Fibroblast of lung (primary cell): ENCODE data around the gene TOMT. TPM values are rescaled to one million over a fixed set of nuclear protein-coding genes. Genes with fewer than 3 reads are reported as not detected.

ENCODE experiments used
- DNase-seq, 2 donors: peaks; one replicate each; pipeline versions ENCODE4 v3.0.0 to v3.0.0-alpha.2; 2010; ENCODE audit warnings: low read depth in 2 of 2
- H2AFZ ChIP-seq: 2 replicates; pipeline ENCODE4 v1.5.1; 2012; ENCODE audit warnings: low read length, control low read depth, inconsistent platforms
- H3K27ac ChIP-seq: 2 replicates; pipeline ENCODE4 v1.5.1; 2011; ENCODE audit warnings: low read length, control low read depth; ENCODE audit not compliant: insufficient read depth
- H3K27me3 ChIP-seq: 2 replicates; pipeline ENCODE4 v1.5.1; 2011; ENCODE audit warnings: mild to moderate bottlenecking, low read length; ENCODE audit not compliant: control insufficient read depth, insufficient read depth
- H3K36me3 ChIP-seq: 2 replicates; pipeline ENCODE4 v1.5.1; 2011; ENCODE audit warnings: low read length; ENCODE audit not compliant: control insufficient read depth, insufficient read depth
- H3K4me1 ChIP-seq: 2 replicates; pipeline ENCODE4 v1.5.1; 2011; ENCODE audit warnings: low read length; ENCODE audit not compliant: control insufficient read depth, insufficient read depth; ENCODE audit errors: extremely low read depth
- H3K4me2 ChIP-seq: 2 replicates; pipeline ENCODE4 v1.5.1; 2011; ENCODE audit warnings: low read length, control low read depth; ENCODE audit not compliant: insufficient read depth; ENCODE audit errors: extremely low read depth
- H3K4me3 ChIP-seq, 4 experiments: fragments of 200-600 bp in 1 of 4; sonication (generic) in 1 of 4; replicated peaks in 1 of 4; 2 replicates each; pipeline ENCODE4 v1.5.1; 2011 to 2016; ENCODE audit warnings: low read length in 4 of 4, low read depth in 3 of 4, mild to moderate bottlenecking in 3 of 4, control low read depth in 2 of 4, inconsistent platforms in 1 of 4, mixed read lengths in 1 of 4; ENCODE audit not compliant: insufficient read depth in 1 of 4; ENCODE audit errors: control extremely low read depth in 1 of 4
- H3K79me2 ChIP-seq: 2 replicates; pipeline ENCODE4 v1.5.1; 2012; ENCODE audit warnings: mild to moderate bottlenecking, low read length, inconsistent platforms; ENCODE audit not compliant: control insufficient read depth, insufficient read depth
- H3K9ac ChIP-seq: 2 replicates; pipeline ENCODE4 v1.5.1; 2011; ENCODE audit warnings: mild to moderate bottlenecking, low read length, control low read depth; ENCODE audit not compliant: insufficient read depth
- H3K9me3 ChIP-seq: 2 replicates; pipeline ENCODE4 v1.5.1; 2012; ENCODE audit warnings: low read depth, low read length; ENCODE audit not compliant: control insufficient read depth, insufficient read depth
- H4K20me1 ChIP-seq: 2 replicates; pipeline ENCODE4 v1.5.1; 2011; ENCODE audit warnings: low read length; ENCODE audit not compliant: control insufficient read depth, insufficient read depth; ENCODE audit errors: extremely low read depth
- CTCF ChIP-seq, 2 donors: IDR thresholded peaks in 1 of 2; conservative IDR thresholded peaks in 1 of 2; 1 replicate in 1 of 2; 2 replicates in 1 of 2; pipeline ENCODE4 v1.5.1; 2011 to 2012; ENCODE audit warnings: low read length in 2 of 2, control low read depth in 1 of 2, inconsistent platforms in 1 of 2, low read depth in 1 of 2, mild to moderate bottlenecking in 1 of 2
- EZH2 ChIP-seq: IDR thresholded peaks from 2 replicates; pipeline ENCODE4 v1.5.1; 2012; ENCODE audit warnings: low read length, control low read depth, mild to moderate bottlenecking; ENCODE audit errors: missing control alignments
- polyA plus RNA-seq, 2 donors: library from polyadenylated mRNA; depleted of rRNA in 1 of 2; stranded (reverse) in 1 of 2; unstranded in 1 of 2; fragments of >200 nt; gene quantifications; 2 replicates each; pipeline ENCODE4 v1.2.1, GENCODE V29; 2011 to 2012; ENCODE audit warnings: missing spikeins in 1 of 2
- total RNA-seq: library from RNA; depleted of rRNA; stranded (reverse); fragments of >200 nt; gene quantifications from 2 replicates; pipeline ENCODE4 v1.2.1, GENCODE V29; 2014

Gene TOMT
- total and polyA plus RNA-seq, 2 donors (not counting 1 experiment from before 2014, with no cell fraction given), result not detected

- Histone ChIP-seq H3K4me2 (no peak overlapping the region), H3K27me3 (no peaks in the 10 kb centered on the region), H2AFZ (no peak overlapping the region), H3K4me3 (no peak overlapping the region), H3K9me3 (no peaks in the 10 kb centered on the region), H3K9ac (no peak overlapping the region), H3K79me2 (peaks cover 9% of the 10 kb centered on the region), H3K4me1 (peaks cover 2% of the 10 kb centered on the region), H3K27ac (no peak overlapping the region), H3K36me3 (peaks cover 6% of the 10 kb centered on the region), H4K20me1 (no peaks in the 10 kb centered on the region)
- no peak for TF ChIP-seq CTCF (conservative IDR thresholded peaks at IDR 0.05 in 1 of 2, IDR thresholded peaks at IDR 0.05 in 1 of 2; ENCODE audit: low read depth in 1 of 2, low read length in 2 of 2)
- TF ChIP-seq EZH2, result no peak
- DNase-seq, result no peak
These were observed 21.6 kb upstream of the TOMT start for GRCh38 chr11:72084076-72084475.

GRCh38 chr11:72084965-72085364 is 20.8 kb upstream of the TOMT start:
- no peak overlapping the region for H2AFZ ChIP-seq
- H3K9ac ChIP-seq, result no peak overlapping the region
- no peaks in the 10 kb centered on the region for H3K27me3 ChIP-seq
- H3K4me2 ChIP-seq, result no peak overlapping the region
- peaks cover under 1% of the 10 kb centered on the region for H3K79me2 ChIP-seq
- no peaks in the 10 kb centered on the region for H3K4me1 ChIP-seq
- no peak for DNase-seq
- TF ChIP-seq CTCF (conservative IDR thresholded peaks at IDR 0.05 in 1 of 2, IDR thresholded peaks at IDR 0.05 in 1 of 2; ENCODE audit: low read depth in 1 of 2, low read length in 2 of 2) (no peak), EZH2 (no peak)
- peaks cover 6% of the 10 kb centered on the region for H3K36me3 ChIP-seq
- H3K4me3 ChIP-seq, result no peak overlapping the region
- no peaks in the 10 kb centered on the region for H4K20me1 ChIP-seq
- H3K27ac ChIP-seq, result no peak overlapping the region
- H3K9me3 ChIP-seq, result no peaks in the 10 kb centered on the region

GRCh38 chr11:72085621-72086351 is 19.9 kb upstream of the TOMT start:
- Histone ChIP-seq H3K27ac (no peak overlapping the region), H3K27me3 (no peaks in the 10 kb centered on the region), H3K79me2 (no peaks in the 10 kb centered on the region), H4K20me1 (no peaks in the 10 kb centered on the region), H3K4me2 (no peak overlapping the region), H3K36me3 (peaks cover 6% of the 10 kb centered on the region), H3K9me3 (no peaks in the 10 kb centered on the region), H2AFZ (no peak overlapping the region), H3K4me1 (no peaks in the 10 kb centered on the region), H3K9ac (no peak overlapping the region), H3K4me3 (no peak overlapping the region)
- TF ChIP-seq EZH2 (no peak), CTCF (conservative IDR thresholded peaks at IDR 0.05 in 1 of 2, IDR thresholded peaks at IDR 0.05 in 1 of 2; ENCODE audit: low read depth in 1 of 2, low read length in 2 of 2) (no peak)
- DNase-seq, result no peak
